Dendritic cell treated with granulocyte-macrophage colony-stimulating factor and Interleukin-4, amounts not matched to agents 40 ng/mL and 50 ng/mL, for 4 days (primary cell): Measurements from ENCODE around the gene CPS1.

Experiments
- H3K27ac Mint-ChIP-seq: one replicate; pipeline ENCODE4 v1.8.0; 2022; ENCODE audit warnings: mild to moderate bottlenecking, mixed read lengths
- H3K27me3 Mint-ChIP-seq: one replicate; pipeline ENCODE4 v1.8.0; 2022; ENCODE audit warnings: mild to moderate bottlenecking, mixed read lengths
- H3K36me3 Mint-ChIP-seq: one replicate; pipeline ENCODE4 v1.8.0; 2022; ENCODE audit warnings: low read depth, mixed read lengths
- H3K4me1 Mint-ChIP-seq: one replicate; pipeline ENCODE4 v1.8.0; 2022; ENCODE audit warnings: low read depth, mixed read lengths
- H3K4me3 Mint-ChIP-seq: one replicate; pipeline ENCODE4 v1.8.0; 2022; ENCODE audit warnings: mild to moderate bottlenecking, moderate library complexity, mixed read lengths
- H3K9me3 Mint-ChIP-seq: one replicate; pipeline ENCODE4 v1.8.0; 2022; ENCODE audit warnings: mixed read lengths
- intact Hi-C: fragments of 100-400 bp; cut with micrococcal nuclease; formaldehyde crosslinking; loops from one replicate; pipeline ENCODE4 v1.15.0; 2022

Gene CPS1

GRCh38 chr2:210604666-210605065 is 48.3 kb downstream of the CPS1 start:
- Mint-ChIP-seq H3K36me3 (no peaks in the 10 kb centered on the region), H3K27me3 (no peaks in the 10 kb centered on the region), H3K27ac (no peak overlapping the region), H3K4me3 (no peak overlapping the region), H3K9me3 (no peaks in the 10 kb centered on the region), H3K4me1 (no peaks in the 10 kb centered on the region)
- intact Hi-C loops, result no loop called here

- Mint-ChIP-seq H3K27ac (no peak overlapping the region), H3K9me3 (no peaks in the 10 kb centered on the region), H3K4me1 (no peaks in the 10 kb centered on the region), H3K4me3 (no peak overlapping the region), H3K27me3 (no peaks in the 10 kb centered on the region), H3K36me3 (no peaks in the 10 kb centered on the region)
- intact Hi-C loops, result no loop called here
Measured at GRCh38 chr2:210606001-210606400, 49.6 kb downstream of the CPS1 start.

GRCh38 chr2:210611466-210611865 is 55.1 kb downstream of the CPS1 start:
- Mint-ChIP-seq H3K4me3 (no peak overlapping the region), H3K9me3 (no peaks in the 10 kb centered on the region), H3K27ac (no peak overlapping the region), H3K27me3 (no peaks in the 10 kb centered on the region), H3K4me1 (no peaks in the 10 kb centered on the region), H3K36me3 (no peaks in the 10 kb centered on the region)
- intact Hi-C loops, result no loop called here

- Mint-ChIP-seq H3K27ac (no peak overlapping the region), H3K27me3 (no peaks in the 10 kb centered on the region), H3K4me1 (no peaks in the 10 kb centered on the region)
Measured at GRCh38 chr2:210616074-210616473, 59.7 kb downstream of the CPS1 start.

GRCh38 chr2:210617318-210617717 is 60.9 kb downstream of the CPS1 start:
- H3K4me1 Mint-ChIP-seq, result no peaks in the 10 kb centered on the region
- H3K36me3 Mint-ChIP-seq, result no peaks in the 10 kb centered on the region
- intact Hi-C loops, result no loop called here
- H3K4me3 Mint-ChIP-seq, result no peak overlapping the region
- no peak overlapping the region for H3K27ac Mint-ChIP-seq
- H3K27me3 Mint-ChIP-seq, result no peaks in the 10 kb centered on the region
- H3K9me3 Mint-ChIP-seq, result no peaks in the 10 kb centered on the region

More at GRCh38 chr2:210616074-210616473, 59.7 kb downstream of the CPS1 start:
- no peaks in the 10 kb centered on the region for H3K9me3 Mint-ChIP-seq
- H3K4me3 Mint-ChIP-seq, result no peak overlapping the region
- intact Hi-C loops, result no loop called here
- H3K36me3 Mint-ChIP-seq, result no peaks in the 10 kb centered on the region

- Mint-ChIP-seq H3K4me3 (no peak overlapping the region), H3K36me3 (no peaks in the 10 kb centered on the region), H3K4me1 (no peaks in the 10 kb centered on the region), H3K27me3 (no peaks in the 10 kb centered on the region), H3K27ac (no peak overlapping the region), H3K9me3 (no peaks in the 10 kb centered on the region)
- intact Hi-C loops, result no loop called here
Measured at GRCh38 chr2:210617732-210618330, 61.4 kb downstream of the CPS1 start.

GRCh38 chr2:210620456-210620855 is 64.1 kb downstream of the CPS1 start:
- Mint-ChIP-seq H3K27ac (no peak overlapping the region), H3K4me1 (no peaks in the 10 kb centered on the region), H3K9me3 (no peaks in the 10 kb centered on the region), H3K4me3 (no peak overlapping the region), H3K36me3 (no peaks in the 10 kb centered on the region), H3K27me3 (no peaks in the 10 kb centered on the region)
- intact Hi-C loops, result no loop called here

- Mint-ChIP-seq H3K4me3 (no peak overlapping the region), H3K27ac (no peak overlapping the region), H3K27me3 (no peaks in the 10 kb centered on the region), H3K36me3 (no peaks in the 10 kb centered on the region), H3K9me3 (no peaks in the 10 kb centered on the region), H3K4me1 (no peaks in the 10 kb centered on the region)
- intact Hi-C loops, result no loop called here
Measured at GRCh38 chr2:210623506-210623905, 67.1 kb downstream of the CPS1 start.

GRCh38 chr2:210626849-210627248 is 70.5 kb downstream of the CPS1 start:
- Mint-ChIP-seq H3K4me3 (no peak overlapping the region), H3K36me3 (no peaks in the 10 kb centered on the region), H3K27ac (no peak overlapping the region), H3K9me3 (no peaks in the 10 kb centered on the region), H3K27me3 (no peaks in the 10 kb centered on the region), H3K4me1 (no peaks in the 10 kb centered on the region)
- intact Hi-C loops, result no loop called here

GRCh38 chr2:210630873-210631560 is 74.6 kb downstream of the CPS1 start:
- Mint-ChIP-seq H3K9me3 (no peaks in the 10 kb centered on the region), H3K4me3 (no peak overlapping the region), H3K36me3 (no peaks in the 10 kb centered on the region), H3K4me1 (no peaks in the 10 kb centered on the region), H3K27ac (no peak overlapping the region), H3K27me3 (no peaks in the 10 kb centered on the region)
- intact Hi-C loops, result no loop called here

- Mint-ChIP-seq H3K4me3 (no peak overlapping the region), H3K27ac (no peak overlapping the region), H3K4me1 (no peaks in the 10 kb centered on the region)
Measured at GRCh38 chr2:210633699-210634098, 77.3 kb downstream of the CPS1 start.

GRCh38 chr2:210635257-210635656 is 78.9 kb downstream of the CPS1 start:
- no peaks in the 10 kb centered on the region for H3K4me1 Mint-ChIP-seq
- H3K36me3 Mint-ChIP-seq, result no peaks in the 10 kb centered on the region
- H3K9me3 Mint-ChIP-seq, result no peaks in the 10 kb centered on the region
- H3K27me3 Mint-ChIP-seq, result no peaks in the 10 kb centered on the region
- no peak overlapping the region for H3K4me3 Mint-ChIP-seq
- no peak overlapping the region for H3K27ac Mint-ChIP-seq
- intact Hi-C loops, result no loop called here

More at GRCh38 chr2:210633699-210634098, 77.3 kb downstream of the CPS1 start:
- no peaks in the 10 kb centered on the region for H3K36me3 Mint-ChIP-seq
- H3K9me3 Mint-ChIP-seq, result no peaks in the 10 kb centered on the region
- no peaks in the 10 kb centered on the region for H3K27me3 Mint-ChIP-seq
- intact Hi-C loops, result no loop called here

GRCh38 chr2:210642333-210642732 is 85.9 kb downstream of the CPS1 start:
- H3K36me3 Mint-ChIP-seq, result no peaks in the 10 kb centered on the region
- no peaks in the 10 kb centered on the region for H3K4me1 Mint-ChIP-seq
- no peak overlapping the region for H3K4me3 Mint-ChIP-seq
- no peaks in the 10 kb centered on the region for H3K27me3 Mint-ChIP-seq
- intact Hi-C loops, result no loop called here
- no peak overlapping the region for H3K27ac Mint-ChIP-seq
- H3K9me3 Mint-ChIP-seq, result no peaks in the 10 kb centered on the region

- H3K4me1 Mint-ChIP-seq, result no peaks in the 10 kb centered on the region
- H3K27me3 Mint-ChIP-seq, result no peaks in the 10 kb centered on the region
- no peak overlapping the region for H3K4me3 Mint-ChIP-seq
- H3K27ac Mint-ChIP-seq, result no peak overlapping the region
- intact Hi-C loops, result no loop called here
- H3K36me3 Mint-ChIP-seq, result no peaks in the 10 kb centered on the region
- H3K9me3 Mint-ChIP-seq, result no peaks in the 10 kb centered on the region
Measured at GRCh38 chr2:210647151-210647550, 90.8 kb downstream of the CPS1 start.

- Mint-ChIP-seq H3K4me1 (no peaks in the 10 kb centered on the region), H3K27me3 (no peaks in the 10 kb centered on the region)
Measured at GRCh38 chr2:210654091-210654490, 97.7 kb downstream of the CPS1 start.

More at GRCh38 chr2:210654091-210654490, 97.7 kb downstream of the CPS1 start:
- H3K9me3 Mint-ChIP-seq, result peaks cover 1% of the 10 kb centered on the region
- H3K36me3 Mint-ChIP-seq, result no peaks in the 10 kb centered on the region
- intact Hi-C loops, result no loop called here
- H3K27ac Mint-ChIP-seq, result no peak overlapping the region
- no peak overlapping the region for H3K4me3 Mint-ChIP-seq
